GM12892 (cell line): Measurements from ENCODE around the gene CAMTA2.

Experiments
- POLR2A ChIP-seq: IDR thresholded peaks from 2 replicates; pipeline ENCODE4 v1.6.1; 2011; ENCODE audit warnings: low read depth, low read length, control low read depth
- POLR2AphosphoS5 ChIP-seq: IDR thresholded peaks from 2 replicates; pipeline ENCODE4 v1.6.1; 2011; ENCODE audit warnings: low read depth, low read length, control low read depth

GRCh38 chr17:5027916-5028315 is 40.4 kb upstream of the CAMTA2 start:
- TF ChIP-seq POLR2A (no peak), POLR2AphosphoS5 (no peak)
